Nephron (organoid): ENCODE results near the gene PRDM1.

ENCODE experiments used
- H3K27ac Mint-ChIP-seq, 3 experiments: 2 replicates each; pipeline ENCODE4 v1.8.0; 2020; ENCODE audit warnings: mixed read lengths in 3 of 3, mild to moderate bottlenecking in 2 of 3, moderate library complexity in 1 of 3
- H3K27me3 Mint-ChIP-seq: 2 replicates; pipeline ENCODE4 v1.8.0; 2021; ENCODE audit warnings: low read depth, mild to moderate bottlenecking, moderate library complexity, mixed read lengths
- H3K36me3 Mint-ChIP-seq: 2 replicates; pipeline ENCODE4 v1.8.0; 2020; ENCODE audit warnings: low read depth, mixed read lengths
- H3K4me1 Mint-ChIP-seq: 2 replicates; pipeline ENCODE4 v1.8.0; 2020; ENCODE audit warnings: mixed read lengths
- H3K4me3 Mint-ChIP-seq, 3 experiments: 2 replicates each; pipeline ENCODE4 v1.8.0; 2020; ENCODE audit warnings: mild to moderate bottlenecking in 3 of 3, mixed read lengths in 3 of 3, moderate library complexity in 2 of 3
- H3K9me3 Mint-ChIP-seq: 2 replicates; pipeline ENCODE4 v1.8.0; 2020; ENCODE audit warnings: mixed read lengths
- TF ChIP-seq, protein P1 (sequence below), 3 experiments: fragments of 200-600 bp; sonication (generic); IDR thresholded peaks; one replicate each; pipeline ENCODE4 v1.5.0; 2021; ENCODE audit warnings: antibody characterized with exemption in 3 of 3; ENCODE audit not compliant: unreplicated experiment in 3 of 3

PRDM1 gene

DNA sequence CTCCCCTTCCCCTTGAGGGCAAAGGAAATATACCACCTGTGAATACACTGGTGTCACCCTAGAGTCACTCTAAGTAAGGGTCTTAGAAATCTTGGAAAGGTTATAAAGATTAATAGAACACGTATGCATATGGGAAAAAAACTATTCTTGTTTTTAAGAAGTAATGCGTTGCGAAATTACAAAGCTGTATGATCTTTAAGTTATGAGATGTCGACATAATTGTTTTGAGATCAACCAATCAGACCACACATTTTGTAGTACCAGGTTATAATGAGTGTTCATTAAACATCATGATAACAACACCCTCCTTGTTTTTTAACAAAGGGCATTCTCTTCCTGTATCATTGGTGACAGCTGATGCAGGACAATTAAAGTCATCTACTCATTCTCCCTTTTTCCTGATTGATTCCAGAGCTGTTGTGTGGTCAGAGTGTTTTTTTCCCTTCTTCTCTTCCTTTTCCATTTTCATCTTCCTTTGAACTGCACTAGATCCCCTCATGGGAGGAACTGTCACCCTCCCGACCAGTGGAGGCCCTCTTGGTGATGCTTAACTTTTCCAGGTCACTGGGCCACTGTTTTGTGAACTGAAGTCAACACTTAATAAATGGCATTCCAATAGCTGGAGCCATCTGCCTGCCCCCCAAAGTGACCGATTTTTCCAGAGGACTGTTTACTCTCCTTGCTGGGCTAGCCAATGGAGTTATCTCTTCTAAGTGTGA is 37.0 kb downstream of the PRDM1 start:
- Mint-ChIP-seq H3K36me3 (no peaks in the 10 kb centered on the region), H3K4me3 (no peak overlapping the region), H3K9me3 (no peaks in the 10 kb centered on the region), H3K27ac (no peak overlapping the region), H3K4me1 (peaks cover 5% of the 10 kb centered on the region), H3K27me3 (peaks cover 12% of the 10 kb centered on the region)
- TF ChIP-seq, protein P1, sequence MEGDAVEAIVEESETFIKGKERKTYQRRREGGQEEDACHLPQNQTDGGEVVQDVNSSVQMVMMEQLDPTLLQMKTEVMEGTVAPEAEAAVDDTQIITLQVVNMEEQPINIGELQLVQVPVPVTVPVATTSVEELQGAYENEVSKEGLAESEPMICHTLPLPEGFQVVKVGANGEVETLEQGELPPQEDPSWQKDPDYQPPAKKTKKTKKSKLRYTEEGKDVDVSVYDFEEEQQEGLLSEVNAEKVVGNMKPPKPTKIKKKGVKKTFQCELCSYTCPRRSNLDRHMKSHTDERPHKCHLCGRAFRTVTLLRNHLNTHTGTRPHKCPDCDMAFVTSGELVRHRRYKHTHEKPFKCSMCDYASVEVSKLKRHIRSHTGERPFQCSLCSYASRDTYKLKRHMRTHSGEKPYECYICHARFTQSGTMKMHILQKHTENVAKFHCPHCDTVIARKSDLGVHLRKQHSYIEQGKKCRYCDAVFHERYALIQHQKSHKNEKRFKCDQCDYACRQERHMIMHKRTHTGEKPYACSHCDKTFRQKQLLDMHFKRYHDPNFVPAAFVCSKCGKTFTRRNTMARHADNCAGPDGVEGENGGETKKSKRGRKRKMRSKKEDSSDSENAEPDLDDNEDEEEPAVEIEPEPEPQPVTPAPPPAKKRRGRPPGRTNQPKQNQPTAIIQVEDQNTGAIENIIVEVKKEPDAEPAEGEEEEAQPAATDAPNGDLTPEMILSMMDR (IDR thresholded peaks at IDR 0.05; ENCODE audit: unreplicated experiment in 3 of 3) = no peak

- H3K27me3 Mint-ChIP-seq = peaks cover 12% of the 10 kb centered on the region
- H3K4me1 Mint-ChIP-seq = peaks cover 7% of the 10 kb centered on the region
- H3K27ac Mint-ChIP-seq = no peak overlapping the region
- H3K36me3 Mint-ChIP-seq = no peaks in the 10 kb centered on the region
- TF ChIP-seq, protein P1 (IDR thresholded peaks at IDR 0.05; ENCODE audit: unreplicated experiment in 3 of 3) = no peak
- H3K9me3 Mint-ChIP-seq = no peaks in the 10 kb centered on the region
- no peak overlapping the region for H3K4me3 Mint-ChIP-seq
These were observed 37.9 kb downstream of the PRDM1 start for GRCh38 chr6:106124015-106124414.

GRCh38 chr6:106124437-106125430 is 38.6 kb downstream of the PRDM1 start:
- peaks cover 8% of the 10 kb centered on the region for H3K27me3 Mint-ChIP-seq
- H3K27ac Mint-ChIP-seq = no peak overlapping the region
- no peaks in the 10 kb centered on the region for H3K9me3 Mint-ChIP-seq
- no peak overlapping the region for H3K4me3 Mint-ChIP-seq
- no peaks in the 10 kb centered on the region for H3K36me3 Mint-ChIP-seq
- TF ChIP-seq, protein P1 (IDR thresholded peaks at IDR 0.05; ENCODE audit: unreplicated experiment in 3 of 3) = no peak
- H3K4me1 Mint-ChIP-seq = peaks cover 8% of the 10 kb centered on the region

DNA sequence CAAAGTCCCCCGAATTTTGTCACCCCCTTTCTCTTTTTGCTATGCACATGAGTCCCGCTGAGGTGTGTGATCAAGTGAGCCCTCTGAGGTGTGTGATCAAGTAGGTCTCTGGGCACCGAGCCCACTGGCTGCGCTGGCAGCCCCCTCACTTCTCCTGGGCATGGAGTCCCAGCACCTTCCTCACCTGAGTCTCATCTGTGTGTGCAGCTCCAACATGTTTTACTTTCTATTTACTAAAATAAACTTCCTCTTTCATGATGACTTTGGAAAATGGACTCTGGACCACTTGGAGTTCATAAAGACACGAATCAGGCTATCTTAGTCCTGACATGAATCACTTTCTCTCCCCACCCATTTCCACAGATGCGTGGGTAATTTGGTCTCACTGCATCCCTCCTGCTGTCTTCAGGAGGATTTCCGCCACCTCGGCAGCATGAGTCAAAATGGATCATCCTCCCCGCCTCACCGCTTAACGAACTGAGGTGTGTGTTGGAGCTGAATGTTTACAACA is 39.8 kb downstream of the PRDM1 start:
- Mint-ChIP-seq H3K9me3 (no peaks in the 10 kb centered on the region), H3K4me1 (peaks cover 3% of the 10 kb centered on the region), H3K27me3 (peaks cover 8% of the 10 kb centered on the region), H3K4me3 (no peak overlapping the region), H3K36me3 (no peaks in the 10 kb centered on the region), H3K27ac (no peak overlapping the region)
- TF ChIP-seq, protein P1 (IDR thresholded peaks at IDR 0.05; ENCODE audit: unreplicated experiment in 3 of 3) = no peak

DNA sequence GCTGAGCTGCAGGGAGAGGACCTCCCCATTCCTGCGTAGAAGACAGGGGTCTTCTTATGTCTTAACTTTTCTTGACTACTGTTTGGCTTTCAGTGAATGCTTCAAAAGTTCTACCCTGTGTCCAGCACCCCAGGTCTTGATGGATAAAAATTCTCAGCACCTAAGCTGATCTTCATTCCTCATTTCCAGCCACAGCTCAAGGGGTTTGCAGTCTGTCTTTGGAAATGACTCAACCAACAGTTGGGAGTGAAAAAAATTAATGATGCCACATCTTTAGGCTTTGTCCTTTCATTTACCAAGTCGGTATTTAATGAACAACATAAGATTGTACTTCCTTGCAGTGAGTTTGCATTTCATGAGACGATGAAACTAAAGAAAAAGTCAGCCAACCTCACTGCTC is 40.3 kb downstream of the PRDM1 start:
- H3K4me1 Mint-ChIP-seq = peaks cover 3% of the 10 kb centered on the region
- H3K4me3 Mint-ChIP-seq = no peak overlapping the region
- peaks cover 8% of the 10 kb centered on the region for H3K27me3 Mint-ChIP-seq
- no peak overlapping the region for H3K27ac Mint-ChIP-seq
- TF ChIP-seq, protein P1 (IDR thresholded peaks at IDR 0.05; ENCODE audit: unreplicated experiment in 3 of 3) = no peak
- no peaks in the 10 kb centered on the region for H3K36me3 Mint-ChIP-seq
- H3K9me3 Mint-ChIP-seq = no peaks in the 10 kb centered on the region
